GM12873 (cell line): ENCODE results near the gene MOCS3.

Source experiments
- TF ChIP-seq, protein P1 (sequence below): IDR thresholded peaks from 2 replicates; pipeline ENCODE4 v1.5.1; 2012; ENCODE audit warnings: low read depth, mild to moderate bottlenecking, moderate library complexity, low read length, control low read depth; ENCODE audit not compliant: insufficient read depth; ENCODE audit errors: missing control alignments

MOCS3 gene

DNA sequence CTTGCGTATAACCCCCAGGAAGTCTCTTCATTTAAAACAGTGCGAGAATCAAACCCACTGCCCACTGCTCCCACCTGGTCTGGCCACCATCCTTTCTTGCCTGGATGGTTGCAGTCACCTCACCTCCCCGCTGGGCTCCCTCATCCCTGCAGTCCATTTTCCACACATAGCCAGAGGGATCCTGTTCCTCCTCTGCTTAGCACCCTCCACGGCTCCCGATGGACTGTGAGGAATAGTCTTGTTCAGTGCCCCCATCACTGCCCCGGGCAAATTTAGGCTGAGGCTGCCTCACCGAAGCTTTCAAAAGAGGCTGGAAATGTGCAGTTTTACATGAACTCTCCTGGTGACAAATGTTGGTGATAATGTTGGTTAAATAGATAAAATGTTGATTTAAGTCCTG, 46.6 kb downstream of the MOCS3 start:
- TF ChIP-seq, protein P1, sequence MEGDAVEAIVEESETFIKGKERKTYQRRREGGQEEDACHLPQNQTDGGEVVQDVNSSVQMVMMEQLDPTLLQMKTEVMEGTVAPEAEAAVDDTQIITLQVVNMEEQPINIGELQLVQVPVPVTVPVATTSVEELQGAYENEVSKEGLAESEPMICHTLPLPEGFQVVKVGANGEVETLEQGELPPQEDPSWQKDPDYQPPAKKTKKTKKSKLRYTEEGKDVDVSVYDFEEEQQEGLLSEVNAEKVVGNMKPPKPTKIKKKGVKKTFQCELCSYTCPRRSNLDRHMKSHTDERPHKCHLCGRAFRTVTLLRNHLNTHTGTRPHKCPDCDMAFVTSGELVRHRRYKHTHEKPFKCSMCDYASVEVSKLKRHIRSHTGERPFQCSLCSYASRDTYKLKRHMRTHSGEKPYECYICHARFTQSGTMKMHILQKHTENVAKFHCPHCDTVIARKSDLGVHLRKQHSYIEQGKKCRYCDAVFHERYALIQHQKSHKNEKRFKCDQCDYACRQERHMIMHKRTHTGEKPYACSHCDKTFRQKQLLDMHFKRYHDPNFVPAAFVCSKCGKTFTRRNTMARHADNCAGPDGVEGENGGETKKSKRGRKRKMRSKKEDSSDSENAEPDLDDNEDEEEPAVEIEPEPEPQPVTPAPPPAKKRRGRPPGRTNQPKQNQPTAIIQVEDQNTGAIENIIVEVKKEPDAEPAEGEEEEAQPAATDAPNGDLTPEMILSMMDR, result no peak

DNA sequence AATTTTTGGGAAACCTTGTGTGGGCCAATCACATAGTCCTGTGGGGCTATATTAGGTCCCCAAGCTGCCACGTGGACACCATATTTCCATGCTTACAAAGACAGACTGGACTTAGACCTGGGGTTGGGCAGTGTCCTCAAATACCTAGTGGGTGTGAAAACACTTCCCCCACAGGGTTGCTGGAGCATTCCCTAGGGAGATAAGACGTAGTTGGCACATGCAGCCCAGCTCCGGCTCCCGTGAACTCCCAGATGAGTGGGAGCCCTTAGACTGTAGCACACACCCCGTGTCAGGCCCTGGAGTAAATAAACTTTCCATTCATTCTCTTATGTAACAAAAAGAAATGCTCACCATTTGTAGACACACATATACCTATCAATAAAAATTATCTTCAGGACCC, 50.1 kb downstream of the MOCS3 start:
- TF ChIP-seq, protein P1, result no peak

DNA sequence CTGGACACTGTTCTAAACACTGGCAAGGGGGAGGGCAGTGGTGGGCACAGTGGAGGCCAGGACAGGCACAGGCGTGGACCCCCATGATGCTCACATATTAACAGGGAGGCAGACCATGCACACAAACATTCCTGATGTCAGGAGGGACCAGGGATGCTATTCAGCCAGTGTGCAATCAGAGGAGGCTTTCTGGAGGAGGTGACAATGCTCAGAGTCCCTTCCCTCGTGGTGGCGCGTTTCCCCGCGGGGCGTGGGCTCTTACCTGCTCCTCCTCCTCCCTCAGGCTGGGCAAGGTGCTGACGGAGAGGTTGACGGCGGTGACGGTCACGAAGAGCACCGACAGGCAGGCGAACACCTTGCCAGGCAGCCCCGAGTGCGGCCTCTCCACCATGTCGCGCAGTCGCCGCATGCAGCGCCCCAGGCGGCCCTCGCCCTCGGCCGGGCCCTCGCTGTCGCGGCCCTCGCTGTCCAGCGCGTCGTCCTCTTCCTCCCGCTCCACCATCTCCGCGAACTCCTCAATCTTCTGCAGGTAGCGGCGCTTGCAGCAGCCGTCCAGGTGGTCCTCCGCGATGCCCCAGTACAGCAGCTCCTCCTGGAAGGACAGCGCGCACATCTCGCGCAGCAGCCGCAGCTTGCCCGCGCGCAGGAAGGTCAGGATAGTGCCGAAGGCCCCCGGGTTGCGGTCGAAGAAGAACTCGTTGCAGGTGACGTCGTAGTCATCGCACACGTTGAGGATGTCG, 50.9 kb downstream of the MOCS3 start:
- TF ChIP-seq, protein P1, result no peak

DNA sequence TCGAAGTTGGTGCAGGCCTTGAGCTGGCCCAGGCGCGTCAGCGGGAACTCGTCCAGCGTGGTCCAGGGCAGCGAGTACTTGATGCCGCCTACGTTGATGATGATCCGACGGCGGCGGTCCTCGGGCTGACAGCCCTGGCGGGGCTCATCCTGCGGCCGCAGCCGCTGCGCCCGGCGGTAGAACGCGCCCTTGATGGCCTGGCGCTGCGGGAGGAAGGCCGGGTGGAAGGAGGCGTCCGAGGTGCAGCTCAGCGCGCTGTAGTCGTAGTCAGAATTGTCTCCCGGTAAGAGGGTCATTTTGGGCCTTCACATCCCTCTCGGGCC, 51.4 kb downstream of the MOCS3 start:
- TF ChIP-seq, protein P1, result no peak

DNA sequence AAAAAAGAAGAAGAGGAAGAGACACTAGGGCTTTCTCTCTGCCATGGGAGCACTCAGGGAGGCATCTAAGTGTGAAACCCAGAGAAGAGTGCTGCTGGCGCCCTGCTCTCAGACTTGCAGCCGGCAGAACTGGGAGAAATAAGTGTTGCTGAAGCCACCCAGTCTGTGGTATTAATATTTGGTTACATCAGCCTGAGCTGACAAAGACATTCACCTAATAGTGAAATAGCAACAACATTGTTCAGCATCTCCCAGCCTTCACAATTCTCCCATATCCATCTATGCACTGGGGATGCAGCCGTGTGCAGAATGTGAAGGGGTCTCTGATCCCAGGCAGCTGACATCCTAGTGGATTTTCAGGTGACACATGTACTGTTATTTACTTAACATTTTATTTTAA, 52.3 kb downstream of the MOCS3 start:
- TF ChIP-seq, protein P1, result no peak

DNA sequence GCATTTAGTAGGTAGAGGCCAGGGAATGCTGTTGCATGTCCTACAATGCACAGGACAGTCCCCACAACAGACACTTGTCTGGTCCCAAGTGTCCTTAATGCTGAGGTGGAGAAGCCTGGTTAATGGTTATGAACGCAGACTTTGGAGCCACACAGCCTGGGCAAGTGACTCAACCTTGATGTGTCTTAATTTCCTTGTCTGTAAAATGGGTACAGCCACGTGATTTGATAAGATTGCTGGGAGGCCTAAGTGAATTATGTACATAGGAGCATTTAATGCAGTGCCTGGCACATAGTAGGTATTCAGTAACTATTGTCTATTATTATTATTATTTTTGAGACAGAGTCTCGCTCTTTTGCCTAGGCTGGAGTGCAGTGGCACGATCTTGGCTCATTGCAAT, 52.9 kb downstream of the MOCS3 start:
- TF ChIP-seq, protein P1, result no peak

DNA sequence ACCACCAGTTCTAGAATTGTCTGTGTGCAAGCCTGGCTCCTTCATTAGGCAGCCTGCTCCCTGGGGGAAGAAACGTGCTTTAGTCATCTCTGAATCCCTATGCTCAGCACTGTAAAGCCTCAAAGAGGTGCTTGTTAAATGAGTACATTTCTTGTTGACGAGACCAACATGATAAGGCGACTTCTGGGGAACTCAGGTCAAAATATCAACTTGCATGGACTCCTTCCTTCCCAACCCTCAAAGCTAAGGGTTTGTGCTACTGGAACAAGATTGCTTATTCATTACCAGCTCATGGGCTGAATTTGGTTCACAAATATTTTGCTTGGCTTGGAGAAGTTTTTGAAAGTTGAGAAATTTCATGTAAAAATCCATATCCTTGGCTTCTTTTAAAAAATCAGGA, 53.7 kb downstream of the MOCS3 start:
- TF ChIP-seq, protein P1, result no peak
